ENCODE data around the gene THADA. TPM values are rescaled to one million over a fixed set of nuclear protein-coding genes. Genes with fewer than 3 reads are reported as not detected.

Gene THADA
- total RNA-seq, 1 donor from 2014 or later, result 40.4 TPM

GRCh38 chr2:43391878-43392215, 204.0 kb downstream of the THADA start:
- intact Hi-C loops (cut with micrococcal nuclease), result no loop called here

DNA sequence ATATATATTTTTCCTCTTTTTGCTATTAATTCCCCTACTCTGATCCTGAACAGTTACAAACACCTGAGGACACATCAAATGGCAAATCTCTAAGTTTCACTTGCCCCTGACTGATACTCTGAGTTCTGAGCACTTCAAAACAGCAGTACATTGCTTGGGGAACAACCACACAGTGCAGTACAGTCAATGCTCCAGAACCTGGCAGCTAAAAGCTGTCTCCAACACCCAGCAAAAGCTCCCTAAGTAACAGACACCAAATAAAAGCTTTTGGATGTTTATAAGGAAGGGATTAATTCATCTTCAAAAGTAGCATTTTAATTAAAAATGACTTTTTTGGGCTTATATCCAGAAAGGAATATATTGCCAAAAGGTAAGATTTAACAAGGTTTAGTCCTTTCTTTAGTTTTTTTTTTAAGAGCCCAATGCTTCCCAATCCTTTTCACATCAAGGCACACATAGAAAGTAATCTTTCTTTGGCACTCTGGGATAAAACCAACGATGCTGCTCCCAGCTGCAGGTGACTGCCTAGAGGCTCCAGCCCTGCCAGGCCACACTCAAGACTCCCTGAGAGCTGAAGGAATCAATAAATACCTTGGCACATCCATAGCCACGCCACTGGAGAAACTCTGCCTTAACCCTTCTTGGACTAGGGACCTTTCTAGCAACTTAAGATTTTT, 204.5 kb downstream of the THADA start:
- intact Hi-C loops (cut with micrococcal nuclease), result no loop called here

- intact Hi-C loops (cut with micrococcal nuclease), result loop anchor here (5.0 kb wide), 2 partner anchors 37 to 98 kb away; no protein-coding TSS in a partner anchor
These were observed 206.0 kb downstream of the THADA start for GRCh38 chr2:43389581-43390466.

DNA sequence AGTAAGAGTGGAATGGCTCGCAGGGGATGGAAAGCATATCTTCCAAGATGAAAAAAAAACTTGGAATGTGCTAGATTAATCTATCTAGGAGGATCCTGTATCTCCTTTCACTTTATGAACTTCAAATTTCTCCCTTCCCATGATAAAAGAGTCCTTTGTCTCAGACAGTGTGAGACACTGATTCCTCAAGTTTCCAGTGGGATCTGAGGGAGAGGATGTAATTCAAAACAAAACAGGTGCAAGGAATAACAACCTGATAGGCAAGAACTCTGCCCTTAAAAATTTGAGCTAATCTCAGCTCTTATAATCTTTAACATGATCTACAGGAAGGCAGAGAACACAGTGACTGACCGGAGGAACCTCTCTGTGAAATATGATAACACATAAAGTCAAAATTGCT, 207.5 kb downstream of the THADA start:
- intact Hi-C loops (cut with micrococcal nuclease), result loop anchor here (5.0 kb wide), 2 partner anchors 39 to 96 kb away; no protein-coding TSS in a partner anchor

DNA sequence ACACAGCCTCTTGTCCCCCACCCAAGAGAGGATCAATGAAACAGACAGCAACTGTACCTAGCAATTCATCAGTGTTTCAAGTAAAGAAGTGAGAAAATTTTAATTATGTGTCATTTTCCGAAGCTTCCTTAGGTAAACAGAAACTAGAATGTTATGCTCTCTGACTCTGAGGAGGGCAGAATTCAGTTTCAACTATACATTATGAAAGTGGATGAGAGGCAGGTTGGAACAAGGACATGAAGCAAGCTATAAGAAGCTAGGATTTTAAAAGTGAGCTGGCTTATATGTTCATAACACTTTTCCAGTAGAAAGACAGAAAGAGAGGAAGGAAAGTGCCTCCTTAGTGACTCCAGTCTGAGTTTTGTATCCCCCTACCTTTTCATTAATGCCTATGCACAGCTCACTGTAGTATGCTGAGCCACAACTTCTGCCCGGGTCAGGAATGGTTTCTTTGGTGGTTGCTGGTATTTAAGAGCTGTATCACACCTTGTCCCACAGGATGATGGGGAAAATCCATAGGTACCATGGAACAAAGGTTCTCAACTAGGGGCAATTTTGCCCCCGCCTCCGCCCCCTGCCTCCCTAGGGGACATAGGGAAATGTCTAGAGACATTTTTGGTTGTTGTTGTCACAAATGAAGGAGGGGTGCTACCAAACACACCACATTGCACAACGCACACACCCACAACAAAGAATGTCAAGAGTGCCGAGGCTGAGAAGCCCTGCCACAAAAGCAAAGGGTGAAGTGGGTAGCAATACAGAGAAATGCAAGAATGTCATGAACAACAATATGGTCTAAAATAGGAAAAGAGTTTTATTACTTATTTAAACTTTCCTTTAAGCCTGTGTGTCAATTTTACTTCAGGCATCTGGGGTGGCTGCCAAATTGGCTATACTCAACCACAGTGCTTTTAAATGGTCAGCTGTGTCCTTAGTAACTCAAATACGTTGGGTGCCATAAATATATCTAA, 208.5 kb downstream of the THADA start:
- intact Hi-C loops (cut with micrococcal nuclease), result loop anchor here (5.0 kb wide), 2 partner anchors 40 to 95 kb away; no protein-coding TSS in a partner anchor

GRCh38 chr2:43386679-43387078, 209.2 kb downstream of the THADA start:
- intact Hi-C loops (cut with micrococcal nuclease), result loop anchor here (5.0 kb wide), 2 partner anchors 41 to 94 kb away; no protein-coding TSS in a partner anchor

DNA sequence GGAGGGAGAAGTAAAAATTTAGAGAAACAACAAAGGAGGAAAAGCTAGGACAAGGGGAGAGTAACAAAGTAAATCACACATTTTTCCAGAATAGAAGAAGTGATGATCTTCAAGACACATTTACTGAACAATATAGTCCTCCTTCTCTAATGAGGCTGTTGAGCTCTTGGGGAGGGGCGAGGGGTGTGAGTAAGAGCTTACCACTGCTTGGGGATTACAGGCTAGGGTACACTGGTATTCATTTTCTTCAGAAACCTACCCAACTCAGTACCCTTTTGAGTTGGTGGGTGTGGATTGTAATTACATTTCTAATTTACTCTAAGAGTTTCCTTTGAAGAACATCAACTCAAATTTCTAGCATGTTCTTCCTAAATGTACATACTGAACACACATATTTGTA, 211.7 kb downstream of the THADA start:
- intact Hi-C loops (cut with micrococcal nuclease), result no loop called here

GRCh38 chr2:43383533-43383932, 212.3 kb downstream of the THADA start:
- intact Hi-C loops (cut with micrococcal nuclease), result no loop called here

- intact Hi-C loops (cut with micrococcal nuclease), result no loop called here
These were observed 216.3 kb downstream of the THADA start for GRCh38 chr2:43379494-43379893.

DNA sequence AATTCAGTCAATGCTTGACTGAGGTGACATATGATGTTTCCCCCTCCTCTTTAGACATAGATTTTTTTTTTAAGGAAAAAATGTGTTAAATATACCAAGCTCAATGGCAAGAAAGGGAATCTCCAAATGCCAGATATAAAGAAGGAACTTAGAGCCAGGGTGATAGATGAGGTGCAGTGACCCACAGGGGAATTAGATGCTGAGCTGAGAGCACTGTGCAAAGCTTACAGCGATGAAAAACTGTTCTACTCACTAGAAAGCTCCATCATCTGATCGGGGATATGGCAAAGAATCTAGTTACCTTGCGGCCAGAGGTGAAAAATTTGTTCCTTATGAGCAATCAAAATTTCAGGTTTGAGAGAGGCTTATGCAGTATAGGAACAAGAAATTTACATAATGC, 218.5 kb downstream of the THADA start:
- intact Hi-C loops (cut with micrococcal nuclease), result no loop called here

DNA sequence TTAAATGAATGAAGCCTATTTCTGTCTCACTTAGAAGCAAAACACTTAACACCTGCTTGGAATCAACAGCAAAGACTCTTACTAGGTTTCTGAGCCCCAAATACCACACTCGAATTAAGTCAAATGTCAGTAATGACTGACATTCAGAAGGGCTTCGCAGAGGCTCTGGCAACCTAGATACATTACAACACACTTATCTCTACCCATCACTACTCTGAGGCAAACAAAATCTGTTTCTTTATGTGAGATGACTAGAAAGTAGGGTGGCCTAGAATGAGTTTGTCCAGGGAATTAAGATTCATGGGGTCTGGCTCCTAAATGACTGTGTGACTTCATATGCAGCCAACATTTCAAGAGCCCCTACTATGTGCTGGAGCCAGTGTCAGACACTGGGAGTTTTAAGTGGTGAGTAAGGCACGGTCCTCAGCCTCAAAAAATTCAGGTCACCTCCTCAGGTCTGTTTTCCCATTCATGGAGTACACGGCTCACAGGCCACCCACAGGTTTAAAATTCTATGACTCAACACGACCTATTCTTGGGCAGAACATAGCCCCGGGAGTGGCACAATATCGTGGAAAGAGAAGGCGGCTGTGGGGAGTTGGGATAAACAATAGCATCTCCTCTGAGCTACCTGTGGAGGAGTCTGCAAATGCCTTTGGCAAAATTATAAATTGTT, 219.2 kb downstream of the THADA start:
- intact Hi-C loops (cut with micrococcal nuclease), result no loop called here

DNA sequence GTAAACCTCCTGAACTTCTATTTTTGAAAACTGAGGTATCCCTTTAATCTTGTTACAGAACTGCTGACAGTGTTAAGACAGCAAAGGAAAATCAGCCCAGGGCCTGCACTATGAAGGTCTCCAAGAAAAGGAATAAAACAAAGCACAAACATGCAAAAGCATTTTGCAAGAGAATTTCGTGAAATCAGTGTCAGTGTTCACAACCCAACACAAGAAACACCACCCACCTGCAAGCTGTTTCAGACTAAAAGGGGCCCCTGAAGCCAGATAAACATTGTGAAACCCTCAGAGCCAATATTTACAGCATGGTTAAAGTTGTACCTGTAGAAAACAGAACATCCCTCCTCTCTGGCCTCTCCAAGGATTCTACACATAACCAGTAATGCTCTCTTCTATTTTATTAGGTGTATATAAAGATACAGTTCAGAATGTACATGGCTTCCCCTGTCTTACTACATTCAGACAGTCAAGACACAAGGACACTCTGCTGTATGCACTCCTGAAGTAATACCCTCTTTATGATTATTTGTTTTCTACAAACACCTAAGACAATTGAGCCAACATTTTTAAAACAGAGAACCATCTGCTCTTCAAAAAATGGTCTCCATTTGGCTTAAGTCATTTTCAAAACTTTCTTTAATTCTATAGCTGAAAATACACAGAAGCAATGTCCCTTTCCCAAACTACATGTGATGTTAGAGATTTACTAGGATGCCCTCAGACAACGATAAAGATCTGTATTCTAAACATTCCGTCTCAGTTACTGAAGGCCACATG, 219.9 kb downstream of the THADA start:
- intact Hi-C loops (cut with micrococcal nuclease), result no loop called here

- intact Hi-C loops (cut with micrococcal nuclease), result no loop called here
These were observed 223.3 kb downstream of the THADA start for GRCh38 chr2:43372416-43373081.

- intact Hi-C loops (cut with micrococcal nuclease), result no loop called here
These were observed 225.1 kb downstream of the THADA start for GRCh38 chr2:43370705-43371104.

DNA sequence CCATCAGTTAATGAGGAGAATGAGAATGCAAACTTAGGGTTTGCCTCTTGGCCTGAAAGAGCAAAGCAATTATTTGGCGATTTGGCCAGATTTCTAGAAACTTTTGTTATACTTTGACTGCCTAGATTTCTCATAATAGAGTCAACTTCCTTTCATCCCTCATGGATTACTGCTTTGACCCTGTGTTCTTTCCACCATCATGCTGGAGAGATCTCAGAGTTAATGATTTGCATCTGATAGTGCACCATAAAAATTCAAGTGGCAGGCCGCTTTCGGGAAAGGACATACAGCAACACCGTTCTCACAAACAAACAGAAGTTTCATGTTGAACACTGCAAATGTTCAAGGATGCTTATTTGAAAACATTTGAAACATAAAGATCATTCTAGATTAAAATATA, 225.7 kb downstream of the THADA start:
- intact Hi-C loops (cut with micrococcal nuclease), result no loop called here

- intact Hi-C loops (cut with micrococcal nuclease), result no loop called here
These were observed 227.1 kb downstream of the THADA start for GRCh38 chr2:43368483-43369385.

- intact Hi-C loops (cut with micrococcal nuclease), result no loop called here
These were observed 228.6 kb downstream of the THADA start for GRCh38 chr2:43367012-43367782.

DNA sequence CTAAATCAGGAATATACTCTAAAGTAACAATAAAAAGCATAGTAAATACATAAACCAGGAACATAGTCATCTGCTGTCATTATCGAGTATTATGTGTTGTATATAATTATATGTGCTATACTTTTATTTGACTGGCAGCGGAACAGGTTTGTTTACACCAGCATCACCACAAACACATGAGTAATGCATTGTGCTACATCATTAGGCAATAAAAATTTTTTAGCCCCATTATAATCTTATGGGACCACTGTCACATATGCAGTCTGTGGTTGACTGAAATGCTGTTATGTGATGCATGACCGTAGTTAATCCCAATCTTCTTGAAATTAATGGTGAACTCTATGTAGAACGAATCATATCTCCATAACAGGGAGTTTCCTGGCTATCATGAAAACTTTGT, 232.7 kb downstream of the THADA start:
- intact Hi-C loops (cut with micrococcal nuclease), result no loop called here
